IMR-90 (cell line): ENCODE measurements around the gene IP6K1. TPM values are rescaled to one million over a fixed set of nuclear protein-coding genes. Genes with fewer than 3 reads are reported as not detected.

Source experiments
- ATAC-seq: fragments of 200-7000 bp; cut with Tn5 transposase; 2 replicates; pipeline ENCODE4 v1.9.1; 2020; ENCODE audit warnings: low read depth, mild to moderate bottlenecking, moderate library complexity
- BruUV-seq: library from RNA; stranded (reverse); fragments of 400-500 nt; replicated peaks from 2 replicates; lab custom pipeline; 2021; lab: Mats Ljungman, UMichigan
- CTCF ChIA-PET: fragments of 300-600 bp; formaldehyde crosslinking; extraction: SDS; loops from one replicate; lab custom pipeline; 2021; ENCODE audit warnings: antibody characterized with exemption; lab: Yijun Ruan, JAX
- POLR2A ChIA-PET: fragments of 300-600 bp; sonication (Branson Sonifier 250); formaldehyde crosslinking; loops from one replicate; lab custom pipeline; 2022; ENCODE audit warnings: antibody characterized with exemption; ENCODE audit not compliant: unreplicated experiment; lab: Charles Lee
- DNase-seq: peaks from one replicate; pipeline ENCODE4 v3.0.0; 2013
- H2AFZ ChIP-seq: replicated peaks from 2 replicates; pipeline ENCODE3; 2013; ENCODE audit warnings: low read length, mild to moderate bottlenecking; ENCODE audit not compliant: poor library complexity
- H2AK5ac ChIP-seq: 2 replicates; pipeline ENCODE4 v1.6.1; 2013; ENCODE audit warnings: low read depth, low read length, inconsistent platforms
- H2AK9ac ChIP-seq: replicated peaks from 2 replicates; pipeline ENCODE3; 2013; ENCODE audit warnings: mild to moderate bottlenecking, low read depth, low read length, moderate library complexity; ENCODE audit not compliant: poor library complexity
- H2BK120ac ChIP-seq: 2 replicates; pipeline ENCODE4 v1.6.1; 2013; ENCODE audit warnings: low read depth, low read length, inconsistent platforms
- H2BK15ac ChIP-seq: 3 replicates; pipeline ENCODE4 v1.6.1; 2013; ENCODE audit warnings: low read depth, low read length, inconsistent platforms
- H2BK20ac ChIP-seq: 2 replicates; pipeline ENCODE4 v1.6.1; 2013; ENCODE audit warnings: low read depth, mild to moderate bottlenecking, inconsistent platforms, low read length, moderate library complexity
- H2BK5ac ChIP-seq: 2 replicates; pipeline ENCODE4 v1.6.1; 2013; ENCODE audit warnings: mild to moderate bottlenecking, low read depth, low read length, inconsistent platforms; ENCODE audit not compliant: poor library complexity, severe bottlenecking
- H3K14ac ChIP-seq: replicated peaks from 2 replicates; pipeline ENCODE4 v1.6.1; 2013; ENCODE audit warnings: low read depth, low read length, inconsistent platforms
- H3K18ac ChIP-seq: 2 replicates; pipeline ENCODE4 v1.6.1; 2013; ENCODE audit warnings: low read depth, low read length, control low read depth
- H3K23ac ChIP-seq: 2 replicates; pipeline ENCODE4 v1.6.1; 2013; ENCODE audit warnings: low read depth, low read length, inconsistent platforms
- H3K27ac ChIP-seq: 2 replicates; pipeline ENCODE4 v1.5.1; 2013; ENCODE audit warnings: mild to moderate bottlenecking, control low read depth, low read length; ENCODE audit not compliant: insufficient read depth
- H3K27me3 ChIP-seq: 2 replicates; pipeline ENCODE4 v1.6.1; 2013; ENCODE audit warnings: low read length; ENCODE audit not compliant: control insufficient read depth, insufficient read depth
- H3K36me3 ChIP-seq: 2 replicates; pipeline ENCODE4 v1.6.1; 2013; ENCODE audit warnings: low read length, mixed read lengths; ENCODE audit not compliant: control insufficient read depth, insufficient read depth
- H3K4ac ChIP-seq: 2 replicates; pipeline ENCODE4 v1.6.1; 2013; ENCODE audit warnings: low read depth, low read length, inconsistent platforms
- H3K4me1 ChIP-seq: 2 replicates; pipeline ENCODE4 v1.6.1; 2013; ENCODE audit warnings: low read length, mixed read lengths; ENCODE audit not compliant: control insufficient read depth, insufficient read depth
- H3K4me2 ChIP-seq: 2 replicates; pipeline ENCODE4 v1.6.1; 2013; ENCODE audit warnings: low read depth, mild to moderate bottlenecking, control low read depth, low read length, moderate library complexity
- H3K4me3 ChIP-seq: 2 replicates; pipeline ENCODE4 v1.5.1; 2013; ENCODE audit warnings: low read depth, mild to moderate bottlenecking, control low read depth, low read length, moderate library complexity; ENCODE audit not compliant: insufficient read depth
- H3K56ac ChIP-seq: 2 replicates; pipeline ENCODE4 v1.6.1; 2013; ENCODE audit warnings: low read length, inconsistent platforms; ENCODE audit not compliant: insufficient read depth; ENCODE audit errors: extremely low read depth
- H3K79me1 ChIP-seq, 2 experiments: 2 replicates each; pipeline ENCODE4 v1.6.1; 2013; ENCODE audit warnings: low read length in 2 of 2, inconsistent platforms in 1 of 2, low read depth in 1 of 2
- H3K9ac ChIP-seq: 2 replicates; pipeline ENCODE4 v1.6.1; 2013; ENCODE audit warnings: low read depth, low read length, control low read depth
- H3K9me1 ChIP-seq: 2 replicates; pipeline ENCODE4 v1.6.1; 2013; ENCODE audit warnings: low read length, inconsistent platforms; ENCODE audit not compliant: insufficient read depth
- H3K9me3 ChIP-seq: 2 replicates; pipeline ENCODE4 v1.6.1; 2013; ENCODE audit warnings: low read length; ENCODE audit not compliant: control insufficient read depth, insufficient read depth
- H4K20me1 ChIP-seq: 2 replicates; pipeline ENCODE4 v1.6.1; 2013; ENCODE audit warnings: low read length, inconsistent platforms; ENCODE audit not compliant: insufficient read depth
- H4K5ac ChIP-seq: 2 replicates; pipeline ENCODE4 v1.6.1; 2013; ENCODE audit warnings: mild to moderate bottlenecking, low read depth, low read length, control low read depth
- H4K8ac ChIP-seq, 2 experiments: 2 replicates each; pipeline ENCODE4 v1.6.1; 2013; ENCODE audit warnings: low read depth in 2 of 2, low read length in 2 of 2, control low read depth in 1 of 2, inconsistent platforms in 1 of 2
- H4K91ac ChIP-seq: 2 replicates; pipeline ENCODE4 v1.6.1; 2013; ENCODE audit warnings: low read depth, low read length, inconsistent platforms; ENCODE audit not compliant: insufficient read depth
- BHLHE40 ChIP-seq: fragments of 150-350 bp; IDR thresholded peaks from 2 replicates; pipeline ENCODE4 v1.6.1; 2016; ENCODE audit warnings: mild to moderate bottlenecking, low read depth, low read length
- CHD1 ChIP-seq: IDR thresholded peaks from 2 replicates; pipeline ENCODE4 v1.6.1; 2012; ENCODE audit warnings: low read depth, low read length, improper control_type of control experiment
- FOS ChIP-seq: fragments of 150-350 bp; IDR thresholded peaks from 2 replicates; pipeline ENCODE4 v1.6.1; 2016; ENCODE audit warnings: low read depth, low read length
- MAFK ChIP-seq: IDR thresholded peaks from 2 replicates; pipeline ENCODE4 v1.6.1; 2012; ENCODE audit warnings: low read depth, low read length, improper control_type of control experiment
- MAZ ChIP-seq: IDR thresholded peaks from 2 replicates; pipeline ENCODE4 v1.6.1; 2012; ENCODE audit warnings: low read depth, mild to moderate bottlenecking, low read length, improper control_type of control experiment, moderate library complexity, borderline replicate concordance
- MXI1 ChIP-seq: IDR thresholded peaks from 2 replicates; pipeline ENCODE4 v1.6.1; 2012; ENCODE audit warnings: low read depth, mild to moderate bottlenecking, low read length, moderate library complexity, borderline replicate concordance
- NFE2L2 ChIP-seq: fragments of 150-350 bp; IDR thresholded peaks from 2 replicates; pipeline ENCODE4 v1.6.1; 2016; ENCODE audit warnings: low read depth, mild to moderate bottlenecking, low read length
- POLR2A ChIP-seq: IDR thresholded peaks from 2 replicates; pipeline ENCODE4 v1.6.1; 2012; ENCODE audit warnings: mild to moderate bottlenecking, low read depth, low read length
- RCOR1 ChIP-seq: IDR thresholded peaks from 2 replicates; pipeline ENCODE4 v1.6.1; 2012; ENCODE audit warnings: mild to moderate bottlenecking, low read length, improper control_type of control experiment; ENCODE audit not compliant: insufficient replicate concordance
- RFX5 ChIP-seq: IDR thresholded peaks from 2 replicates; pipeline ENCODE4 v1.8.0; 2012; ENCODE audit warnings: low read depth, mild to moderate bottlenecking, low read length, moderate library complexity
- SMC3 ChIP-seq: fragments of 150-350 bp; IDR thresholded peaks from 2 replicates; pipeline ENCODE4 v1.6.1; 2016; ENCODE audit warnings: low read depth, mild to moderate bottlenecking, antibody characterized with exemption, low read length, moderate library complexity
- WGBS, 2 experiments: methylation state at CpG; one replicate each; pipeline versions ENCODE4 v1.1.5 to v1.1.7; 2013; ENCODE audit warnings: missing lambda C conversion rate in 2 of 2; ENCODE audit not compliant: insufficient read length in 1 of 2; ENCODE audit errors: extremely low coverage in 2 of 2; 5-methylcytosine and 5-hydroxymethylcytosine counted together
- dilution Hi-C: fragments of 300-500 bp; cut with HindIII; formaldehyde crosslinking; loops from one replicate; pipeline ENCODE4 v1.14.3; 2018; ENCODE audit warnings: low sequenced_read_pairs; ENCODE audit not compliant: unreplicated experiment
- in situ Hi-C: fragments of 300-500 bp; cut with MboI; formaldehyde crosslinking; loops from 3 replicates; pipeline ENCODE4 v1.14.3; 2019; ENCODE audit warnings: low sequenced_read_pairs, inconsistent platforms, mixed read lengths
- intact Hi-C: fragments of 100-400 bp; cut with micrococcal nuclease; formaldehyde crosslinking; loops from 2 replicates; pipeline ENCODE4 v1.10.0; 2022
- polyA plus RNA-seq, 3 experiments: library from polyadenylated mRNA; depleted of rRNA; stranded (reverse); fragments of >200 nt; gene quantifications; 2 replicates each; pipeline ENCODE4 v1.2.3, GENCODE V29; 2012; ENCODE audit warnings: low replicate concordance in 1 of 3
- total RNA-seq: library from RNA; depleted of rRNA; stranded (reverse); fragments of >200 nt; gene quantifications from 2 replicates; pipeline ENCODE4 v1.2.3, GENCODE V29; 2012
- TF ChIP-seq, protein P1 (sequence below): fragments of 150-350 bp; IDR thresholded peaks from 2 replicates; pipeline ENCODE4 v1.6.1; 2016; ENCODE audit warnings: low read depth, mild to moderate bottlenecking, low read length, moderate library complexity, borderline replicate concordance
- TF ChIP-seq, protein P2 (sequence below): fragments of 150-350 bp; IDR thresholded peaks from 2 replicates; pipeline ENCODE4 v1.6.1; 2017; ENCODE audit warnings: mild to moderate bottlenecking, antibody characterized with exemption, low read length, low read depth

IP6K1 gene
- total and polyA plus RNA-seq, 2 of the 4 experiments (the other 2 are of a cell fraction): 28.3 to 28.7 TPM

DNA sequence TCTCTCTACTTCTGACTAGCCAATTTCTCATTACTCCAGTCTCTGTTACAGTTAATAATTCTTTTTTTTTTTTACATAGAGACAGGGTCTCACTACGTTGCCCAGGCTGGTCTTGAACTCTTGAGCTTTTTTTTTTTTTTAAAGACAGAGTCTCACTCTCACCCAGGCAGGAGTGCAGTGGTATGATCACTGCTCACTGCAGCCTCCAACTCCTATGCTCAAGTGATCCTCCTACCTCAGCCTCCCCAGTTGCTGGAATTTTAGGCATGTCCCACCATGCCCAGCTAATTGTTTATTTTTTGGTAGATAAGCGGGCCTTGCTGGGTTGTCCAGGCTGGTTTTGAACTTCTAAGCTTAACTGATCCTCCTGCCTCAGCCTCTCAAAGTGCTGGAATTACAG lies 13.6 kb downstream of the IP6K1 start:
- no peak overlapping the region for H2BK20ac ChIP-seq
- ATAC-seq (no peak), DNase-seq (no peak)
- no peak overlapping the region for H3K4me3 ChIP-seq
- H2BK5ac ChIP-seq: no peak overlapping the region
- peaks cover 62% of the 10 kb centered on the region for H4K20me1 ChIP-seq
- ChIA-PET POLR2A (no interaction called here), CTCF (interaction anchor here (1.7 kb wide), 1 partner anchor 30 kb away, joined by 4 read pairs; the partner anchor contains the start of gene INKA1)
- intact Hi-C loops (no loop called here), in situ Hi-C loops (no loop called here), dilution Hi-C loops (no loop called here)
- no TSS peak for BruUV-seq
- no peaks in the 10 kb centered on the region for H3K27me3 ChIP-seq
- peaks cover 12% of the 10 kb centered on the region for H3K4me1 ChIP-seq
- TF ChIP-seq FOS (no peak), NFE2L2 (no peak), CHD1 (no peak), BHLHE40 (no peak), MAZ (no peak), RFX5 (no peak), SMC3 (no peak), MXI1 (no peak), MAFK (no peak), RCOR1 (no peak), POLR2A (no peak)
- TF ChIP-seq, protein P1, sequence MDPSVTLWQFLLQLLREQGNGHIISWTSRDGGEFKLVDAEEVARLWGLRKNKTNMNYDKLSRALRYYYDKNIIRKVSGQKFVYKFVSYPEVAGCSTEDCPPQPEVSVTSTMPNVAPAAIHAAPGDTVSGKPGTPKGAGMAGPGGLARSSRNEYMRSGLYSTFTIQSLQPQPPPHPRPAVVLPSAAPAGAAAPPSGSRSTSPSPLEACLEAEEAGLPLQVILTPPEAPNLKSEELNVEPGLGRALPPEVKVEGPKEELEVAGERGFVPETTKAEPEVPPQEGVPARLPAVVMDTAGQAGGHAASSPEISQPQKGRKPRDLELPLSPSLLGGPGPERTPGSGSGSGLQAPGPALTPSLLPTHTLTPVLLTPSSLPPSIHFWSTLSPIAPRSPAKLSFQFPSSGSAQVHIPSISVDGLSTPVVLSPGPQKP: no peak
- TF ChIP-seq, protein P2, sequence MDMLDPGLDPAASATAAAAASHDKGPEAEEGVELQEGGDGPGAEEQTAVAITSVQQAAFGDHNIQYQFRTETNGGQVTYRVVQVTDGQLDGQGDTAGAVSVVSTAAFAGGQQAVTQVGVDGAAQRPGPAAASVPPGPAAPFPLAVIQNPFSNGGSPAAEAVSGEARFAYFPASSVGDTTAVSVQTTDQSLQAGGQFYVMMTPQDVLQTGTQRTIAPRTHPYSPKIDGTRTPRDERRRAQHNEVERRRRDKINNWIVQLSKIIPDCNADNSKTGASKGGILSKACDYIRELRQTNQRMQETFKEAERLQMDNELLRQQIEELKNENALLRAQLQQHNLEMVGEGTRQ: no peak
- H3K79me1 ChIP-seq: peaks cover 27 to 60% of the 10 kb centered on the region in 2 experiments
- H3K23ac ChIP-seq: no peak overlapping the region
- H2BK120ac ChIP-seq: no peak overlapping the region
- H4K91ac ChIP-seq: no peak overlapping the region
- H3K9ac ChIP-seq: no peak overlapping the region
- no peak overlapping the region for H3K56ac ChIP-seq
- H3K9me1 ChIP-seq: peaks cover 5% of the 10 kb centered on the region; the same call in 1 of the 2 replicates
- no peak overlapping the region for H3K4ac ChIP-seq
- WGBS, 2 experiments: 86% methylated on average over 1 of the region's 2 CpGs; no CpG with 5 or more reads in 1 of the 2 experiments
- no peak overlapping the region for H3K18ac ChIP-seq
- H3K36me3 ChIP-seq: peaks cover 3% of the 10 kb centered on the region; the same call in 1 of the 2 replicates
- H3K4me2 ChIP-seq: no peak overlapping the region
- no peak overlapping the region for H2AK9ac ChIP-seq
- H2AK5ac ChIP-seq: no peak overlapping the region
- H3K9me3 ChIP-seq: no peaks in the 10 kb centered on the region
- no peak overlapping the region for H2AFZ ChIP-seq
- no peak overlapping the region for H4K8ac ChIP-seq
- no peak overlapping the region for H3K27ac ChIP-seq
- H2BK15ac ChIP-seq: no peak overlapping the region
- H4K5ac ChIP-seq: no peak overlapping the region
- H3K14ac ChIP-seq: no peak overlapping the region
